Measurements from ENCODE around the gene CACNA2D1.

The CACNA2D1 gene

GRCh38 chr7:82235713-82236112 lies 207.9 kb downstream of the CACNA2D1 start:
- TF ChIP-seq SIN3A (IDR thresholded peaks at IDR 0.05; ENCODE audit: borderline replicate concordance, insufficient read depth, low read length) (no peak), REST (IDR thresholded peaks at IDR 0.05; ENCODE audit: insufficient read depth in 1 of 2, low read depth in 2 of 2, low read length in 2 of 2) (no peak), TAF1 (IDR thresholded peaks at IDR 0.05; ENCODE audit: borderline replicate concordance, insufficient read depth, low read length) (no peak), POLR2AphosphoS5 (IDR thresholded peaks at IDR 0.05; ENCODE audit: low read depth, low read length) (no peak), FOXP2 (optimal IDR thresholded peaks at IDR 0.05; ENCODE audit: borderline replicate concordance, extremely low read depth, extremely low read length, insufficient read depth) (no peak)

GRCh38 chr7:82234457-82235049 lies 209.0 kb downstream of the CACNA2D1 start:
- TF ChIP-seq SIN3A (IDR thresholded peaks at IDR 0.05; ENCODE audit: borderline replicate concordance, insufficient read depth, low read length) = no peak
- TF ChIP-seq TAF1 (IDR thresholded peaks at IDR 0.05; ENCODE audit: borderline replicate concordance, insufficient read depth, low read length) = no peak
- no peak for TF ChIP-seq REST (IDR thresholded peaks at IDR 0.05; ENCODE audit: insufficient read depth in 1 of 2, low read depth in 2 of 2, low read length in 2 of 2)
- TF ChIP-seq FOXP2 (optimal IDR thresholded peaks at IDR 0.05; ENCODE audit: borderline replicate concordance, extremely low read depth, extremely low read length, insufficient read depth) = no peak
- TF ChIP-seq POLR2AphosphoS5 (IDR thresholded peaks at IDR 0.05; ENCODE audit: low read depth, low read length) = no peak

- TF ChIP-seq TAF1 (IDR thresholded peaks at IDR 0.05; ENCODE audit: borderline replicate concordance, insufficient read depth, low read length) (no peak), SIN3A (IDR thresholded peaks at IDR 0.05; ENCODE audit: borderline replicate concordance, insufficient read depth, low read length) (no peak), POLR2AphosphoS5 (IDR thresholded peaks at IDR 0.05; ENCODE audit: low read depth, low read length) (no peak), REST (IDR thresholded peaks at IDR 0.05; ENCODE audit: insufficient read depth in 1 of 2, low read depth in 2 of 2, low read length in 2 of 2) (no peak), FOXP2 (optimal IDR thresholded peaks at IDR 0.05; ENCODE audit: borderline replicate concordance, extremely low read depth, extremely low read length, insufficient read depth) (no peak)
These were observed 212.6 kb downstream of the CACNA2D1 start for GRCh38 chr7:82230811-82231581.

- TF ChIP-seq SIN3A (IDR thresholded peaks at IDR 0.05; ENCODE audit: borderline replicate concordance, insufficient read depth, low read length) = no peak
- TF ChIP-seq FOXP2 (optimal IDR thresholded peaks at IDR 0.05; ENCODE audit: borderline replicate concordance, extremely low read depth, extremely low read length, insufficient read depth) = no peak
- TF ChIP-seq TAF1 (IDR thresholded peaks at IDR 0.05; ENCODE audit: borderline replicate concordance, insufficient read depth, low read length) = no peak
- no peak for TF ChIP-seq REST (IDR thresholded peaks at IDR 0.05; ENCODE audit: insufficient read depth in 1 of 2, low read depth in 2 of 2, low read length in 2 of 2)
- no peak for TF ChIP-seq POLR2AphosphoS5 (IDR thresholded peaks at IDR 0.05; ENCODE audit: low read depth, low read length)
These were observed 214.4 kb downstream of the CACNA2D1 start for GRCh38 chr7:82229164-82229563.
